Esophagus muscularis mucosa (tissue), 4 donors: ENCODE measurements around the gene LHFPL2.

ENCODE experiments used
- EP300 ChIP-seq: sonication (generic); formaldehyde crosslinking; IDR thresholded peaks from one replicate; pipeline ENCODE4 v1.6.1; 2017; ENCODE audit warnings: antibody characterized with exemption
- POLR2A ChIP-seq: fragments of 450-650 bp; IDR thresholded peaks from one replicate; pipeline ENCODE4 v1.6.1; 2017; ENCODE audit warnings: antibody characterized with exemption, moderate library complexity, mild to moderate bottlenecking, low read depth
- POLR2AphosphoS5 ChIP-seq, 2 donors: sonication (generic); formaldehyde crosslinking; IDR thresholded peaks; one replicate each; pipeline ENCODE4 v1.6.1; 2017; ENCODE audit warnings: antibody characterized with exemption in 2 of 2
- TF ChIP-seq, protein P1 (sequence below), 3 experiments: fragments of 200-600 bp in 2 of 3; fragments of 450-650 bp in 1 of 3; sonication (generic) in 2 of 3; IDR thresholded peaks; one replicate each; pipeline ENCODE4 v1.5.1; 2017 to 2019; ENCODE audit warnings: antibody characterized with exemption in 3 of 3, mild to moderate bottlenecking in 2 of 3, moderate library complexity in 1 of 3

DNA sequence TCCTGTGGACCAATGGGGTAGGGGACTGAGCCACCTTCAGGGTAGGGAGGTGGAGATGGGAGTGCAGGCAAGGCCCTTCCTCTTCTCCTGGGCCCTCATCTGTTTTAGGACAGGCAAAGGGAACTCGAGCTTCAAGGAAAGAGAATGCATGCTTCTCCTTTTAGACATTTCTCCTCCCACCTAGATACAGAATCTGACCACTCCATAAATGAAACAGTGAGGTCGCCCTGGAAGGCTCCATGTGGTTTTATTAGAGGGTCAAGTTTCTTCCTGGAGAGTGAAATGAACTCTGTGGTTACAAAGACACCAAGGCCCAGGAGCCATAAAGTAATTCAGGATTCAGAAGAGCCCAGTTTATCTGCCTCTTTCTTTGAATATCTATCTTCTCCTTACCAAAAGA lies 14.9 kb downstream of the LHFPL2 start:
- TF ChIP-seq, protein P1, sequence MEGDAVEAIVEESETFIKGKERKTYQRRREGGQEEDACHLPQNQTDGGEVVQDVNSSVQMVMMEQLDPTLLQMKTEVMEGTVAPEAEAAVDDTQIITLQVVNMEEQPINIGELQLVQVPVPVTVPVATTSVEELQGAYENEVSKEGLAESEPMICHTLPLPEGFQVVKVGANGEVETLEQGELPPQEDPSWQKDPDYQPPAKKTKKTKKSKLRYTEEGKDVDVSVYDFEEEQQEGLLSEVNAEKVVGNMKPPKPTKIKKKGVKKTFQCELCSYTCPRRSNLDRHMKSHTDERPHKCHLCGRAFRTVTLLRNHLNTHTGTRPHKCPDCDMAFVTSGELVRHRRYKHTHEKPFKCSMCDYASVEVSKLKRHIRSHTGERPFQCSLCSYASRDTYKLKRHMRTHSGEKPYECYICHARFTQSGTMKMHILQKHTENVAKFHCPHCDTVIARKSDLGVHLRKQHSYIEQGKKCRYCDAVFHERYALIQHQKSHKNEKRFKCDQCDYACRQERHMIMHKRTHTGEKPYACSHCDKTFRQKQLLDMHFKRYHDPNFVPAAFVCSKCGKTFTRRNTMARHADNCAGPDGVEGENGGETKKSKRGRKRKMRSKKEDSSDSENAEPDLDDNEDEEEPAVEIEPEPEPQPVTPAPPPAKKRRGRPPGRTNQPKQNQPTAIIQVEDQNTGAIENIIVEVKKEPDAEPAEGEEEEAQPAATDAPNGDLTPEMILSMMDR (IDR thresholded peaks at IDR 0.05) = no peak
- TF ChIP-seq EP300 (no peak), POLR2A (no peak), POLR2AphosphoS5 (IDR thresholded peaks at IDR 0.05) (no peak)
